GM19372 (cell line): ENCODE results near the gene PRND.
"Not testable (repeated sequence)": the region's sequence is repeated elsewhere in the genome, so short reads cannot be mapped to it uniquely, and the experiment has no call there.

Source experiments
- ATAC-seq: cut with Tn5 transposase; IDR thresholded peaks from one replicate; pipeline ENCODE4 v1.9.1; 2021; ENCODE audit warnings: mild to moderate bottlenecking, low read depth, moderate library complexity; ENCODE audit not compliant: unreplicated experiment

Gene PRND, protein sequence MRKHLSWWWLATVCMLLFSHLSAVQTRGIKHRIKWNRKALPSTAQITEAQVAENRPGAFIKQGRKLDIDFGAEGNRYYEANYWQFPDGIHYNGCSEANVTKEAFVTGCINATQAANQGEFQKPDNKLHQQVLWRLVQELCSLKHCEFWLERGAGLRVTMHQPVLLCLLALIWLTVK

DNA sequence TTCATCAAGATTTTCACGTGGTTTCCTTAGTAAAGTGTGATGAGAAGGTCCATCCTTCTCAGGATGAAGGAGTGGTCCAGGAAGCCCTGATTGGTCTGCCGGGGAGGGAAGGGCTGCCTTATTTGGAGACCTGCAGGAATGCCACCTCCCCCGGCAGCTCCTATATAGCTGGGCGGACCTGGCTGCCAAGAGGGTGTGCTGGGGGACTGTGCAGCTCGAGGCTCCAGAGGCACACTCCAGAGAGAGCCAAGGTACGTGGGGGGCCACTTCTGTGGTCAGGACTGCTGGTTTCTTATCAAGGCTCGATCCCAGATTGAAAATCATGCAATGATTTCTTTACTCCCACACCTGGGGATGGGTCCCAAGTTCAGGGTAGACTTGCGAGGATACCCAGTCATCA is at the start of gene PRND:
PRND (plus strand) TSS at position 191 of the 400 bp plus-strand sequence. CDS start 2,643 bp downstream, outside the sequence.
- ATAC-seq: no peak

DNA sequence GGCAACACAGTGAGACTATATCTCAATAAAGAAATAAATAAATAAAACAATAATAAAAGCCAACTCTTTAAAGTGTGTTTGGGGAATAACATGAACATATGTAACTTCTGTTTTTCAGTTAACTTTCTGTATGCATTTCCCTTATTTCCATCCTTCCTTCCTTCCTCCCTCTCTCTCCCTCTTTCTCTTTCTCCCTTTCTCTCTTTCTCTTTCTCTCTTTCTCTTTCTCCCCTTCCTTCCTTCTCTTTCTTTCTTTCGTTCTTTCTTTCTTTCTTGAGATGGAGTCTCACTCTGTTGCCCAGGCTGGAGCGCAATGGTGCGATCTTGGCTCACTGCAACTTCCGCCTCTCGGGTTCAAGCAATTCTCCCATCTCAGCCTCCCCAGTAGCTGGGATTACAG is 48.8 kb upstream of the PRND start:
- no peak for ATAC-seq

DNA sequence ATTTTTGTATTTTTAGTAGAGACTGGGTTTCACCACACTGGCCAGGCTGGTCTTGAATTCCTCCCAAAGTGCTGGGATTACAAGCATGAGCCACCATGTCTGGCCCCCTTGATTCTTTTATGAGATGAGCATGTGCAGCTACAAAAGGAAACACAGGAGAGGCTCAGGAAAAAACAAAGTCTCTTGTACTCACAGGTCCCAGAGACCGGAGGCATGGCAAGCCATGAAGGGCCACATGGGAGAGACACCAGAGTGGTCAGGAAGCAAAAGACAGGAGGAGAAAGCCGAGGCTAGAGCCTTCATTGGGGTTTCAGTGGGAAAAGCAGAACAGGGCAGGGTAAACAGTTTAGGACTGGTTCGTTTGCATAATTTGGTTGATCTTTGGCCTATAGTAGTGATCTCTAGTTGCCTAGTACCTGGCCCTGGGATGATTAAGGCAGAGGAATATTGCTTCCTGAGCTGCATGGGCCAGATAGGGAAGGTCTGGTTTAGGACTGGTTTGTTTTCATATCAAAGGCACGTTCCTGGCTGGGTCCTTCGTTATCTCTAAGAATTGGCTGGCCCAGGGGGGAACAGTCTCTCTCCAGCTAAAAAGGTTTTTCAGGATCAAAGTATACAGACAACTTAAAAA is 48.2 kb upstream of the PRND start:
- no peak for ATAC-seq

DNA sequence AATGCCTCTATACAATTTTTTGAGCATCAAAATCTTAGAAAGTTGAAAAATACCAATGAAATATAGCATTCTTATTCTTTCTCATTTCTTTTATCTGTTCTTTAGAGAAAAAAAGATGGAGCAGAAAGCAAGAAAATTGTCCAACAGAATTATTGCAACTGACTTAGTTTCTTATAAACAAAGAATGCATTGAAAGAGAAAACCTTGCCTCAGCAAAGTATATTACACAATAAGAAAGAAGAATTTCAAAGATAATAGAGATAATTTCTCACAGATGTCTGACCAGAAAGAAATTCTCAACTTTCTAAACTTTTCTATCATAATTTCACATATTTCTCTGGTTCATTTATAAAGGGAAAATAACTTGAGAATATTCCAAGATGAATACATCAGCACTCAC is 47.0 kb upstream of the PRND start:
- ATAC-seq: no peak

DNA sequence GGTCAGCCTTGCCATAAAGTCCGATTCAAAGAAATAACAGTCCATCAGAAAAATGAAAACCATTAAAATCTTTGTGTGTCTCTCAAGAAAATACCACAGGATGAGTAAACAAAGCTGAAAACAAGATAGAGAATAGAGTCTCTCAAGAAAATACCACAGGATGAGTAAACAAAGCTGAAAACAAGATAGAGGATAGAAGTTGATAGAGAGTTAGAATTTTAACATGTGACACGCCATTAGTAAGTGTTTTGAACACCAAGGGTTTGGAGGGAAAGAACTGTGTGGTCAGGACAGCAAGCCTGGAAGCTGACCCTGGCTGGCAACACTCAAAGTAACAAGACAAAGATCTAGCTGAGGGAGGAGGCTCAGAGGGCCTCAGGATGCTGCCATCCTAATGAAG is 43.9 kb upstream of the PRND start:
- no peak for ATAC-seq

DNA sequence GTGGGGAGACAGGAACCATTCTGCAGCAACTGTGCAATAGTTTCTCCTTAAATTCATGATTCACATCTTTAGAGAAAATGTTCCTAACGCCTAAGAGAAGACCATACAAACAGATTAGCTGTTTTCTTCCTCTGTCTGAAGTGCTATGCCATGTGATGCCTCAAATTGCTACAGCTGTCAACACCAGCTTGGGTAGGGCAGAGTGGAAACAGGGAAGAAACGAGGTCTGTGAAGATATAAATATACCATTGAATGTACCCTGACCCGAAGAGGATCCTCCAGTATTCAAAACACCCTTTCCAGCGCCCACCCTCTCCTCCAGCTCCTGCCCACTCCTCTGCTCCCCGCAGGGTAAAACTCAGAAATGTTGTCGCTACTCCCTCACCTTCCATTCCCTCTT is 40.3 kb upstream of the PRND start:
- no peak for ATAC-seq

DNA sequence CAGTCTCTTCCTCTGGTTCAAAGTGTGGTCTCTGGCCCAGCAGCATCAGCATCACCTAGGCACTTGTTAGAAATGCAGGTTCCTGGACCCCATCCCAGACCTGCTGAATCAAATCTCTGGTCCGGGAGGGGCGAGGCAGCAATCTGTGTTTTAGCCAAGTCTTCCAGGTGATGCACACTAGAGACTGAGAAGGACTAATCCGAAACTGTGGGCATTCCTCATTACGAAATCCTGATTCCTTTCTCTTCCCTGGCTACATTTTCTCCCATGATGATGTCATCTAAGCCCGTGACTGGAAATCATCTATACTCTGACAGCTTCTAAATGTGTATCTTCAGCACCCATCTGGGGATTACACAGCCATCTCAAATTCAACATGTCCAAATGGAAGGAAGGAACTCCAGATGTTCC is 39.7 kb upstream of the PRND start:
- no peak for ATAC-seq

DNA sequence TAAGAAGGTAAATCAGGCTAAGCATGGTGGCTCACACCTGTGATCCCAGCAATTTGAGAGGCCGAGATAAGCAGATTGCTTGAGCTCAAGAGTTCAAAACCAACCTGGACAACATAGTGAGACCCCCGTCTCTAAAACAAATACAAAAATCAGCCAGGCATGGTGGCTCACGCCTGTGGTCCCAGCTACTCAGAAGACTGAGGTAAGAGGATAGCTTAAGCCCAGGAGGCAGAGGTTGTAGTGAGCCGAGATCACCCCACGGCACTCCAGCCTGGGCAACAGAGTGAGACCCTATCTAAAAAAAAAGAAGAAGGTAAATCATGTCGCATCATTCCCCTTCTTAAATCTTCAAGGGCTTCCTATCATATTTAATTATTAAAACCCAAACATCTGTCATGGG is 39.0 kb upstream of the PRND start:
- no peak for ATAC-seq

DNA sequence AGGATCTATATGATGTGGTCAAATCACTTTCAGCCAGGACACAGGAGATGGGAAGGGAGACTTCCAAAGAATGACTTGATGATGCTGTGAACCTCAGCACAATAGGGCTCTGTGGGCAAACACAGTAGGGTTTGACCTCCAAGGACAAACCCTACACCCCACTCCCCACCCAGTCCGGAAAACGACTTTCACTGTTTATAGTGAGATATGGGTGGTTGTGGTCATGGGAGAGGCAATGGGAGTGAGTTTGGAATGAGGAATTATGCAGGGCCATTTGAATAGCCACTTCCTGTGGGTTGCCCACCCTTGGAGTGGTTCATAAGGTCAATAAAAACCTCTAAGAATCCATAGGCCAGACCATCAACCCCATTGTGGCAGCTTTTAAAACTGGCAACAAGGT is 38.4 kb upstream of the PRND start:
- no peak for ATAC-seq

DNA sequence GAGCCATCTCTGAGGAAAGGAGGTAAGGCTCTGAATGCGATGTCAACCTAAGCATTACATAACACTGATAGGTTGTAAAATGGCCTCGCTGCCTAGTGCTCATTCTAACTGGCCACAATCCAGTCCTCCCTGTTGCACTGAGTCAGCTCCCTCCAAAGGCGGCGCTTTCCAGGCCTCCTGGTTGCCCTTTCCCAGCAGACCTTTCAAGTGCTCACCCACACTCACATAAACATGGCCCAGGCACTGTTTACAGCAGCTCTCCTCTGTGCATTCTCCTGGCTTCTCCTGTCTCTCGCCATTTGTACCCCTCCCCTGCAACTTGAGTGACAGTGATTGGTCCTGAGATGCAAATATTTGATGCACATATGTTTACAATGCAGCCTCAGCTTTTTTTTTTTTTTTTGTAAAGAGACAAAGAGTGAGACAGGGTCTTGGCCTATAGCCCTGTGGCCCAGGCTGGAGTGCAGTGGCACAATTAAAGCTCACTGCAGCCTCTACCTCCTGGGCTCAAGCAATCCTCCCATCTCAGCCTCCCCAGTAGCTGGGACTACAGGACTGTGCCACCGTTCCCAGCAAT is 36.8 kb upstream of the PRND start:
- ATAC-seq: no peak

DNA sequence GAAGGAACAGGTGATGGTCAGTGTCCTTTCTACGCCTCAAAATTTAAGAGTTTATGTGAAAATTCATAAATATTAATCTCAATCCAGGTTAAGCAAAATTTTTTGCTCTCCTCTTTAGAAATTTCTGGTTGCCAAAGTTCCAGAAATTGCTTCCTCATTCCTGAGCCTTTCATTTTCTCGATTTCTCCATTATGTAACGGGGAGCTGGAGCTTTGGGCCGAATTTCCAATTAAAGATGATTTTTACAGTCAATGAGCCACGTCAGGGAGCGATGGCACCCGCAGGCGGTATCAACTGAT is 35.8 kb upstream of the PRND start:
- ATAC-seq: no peak

DNA sequence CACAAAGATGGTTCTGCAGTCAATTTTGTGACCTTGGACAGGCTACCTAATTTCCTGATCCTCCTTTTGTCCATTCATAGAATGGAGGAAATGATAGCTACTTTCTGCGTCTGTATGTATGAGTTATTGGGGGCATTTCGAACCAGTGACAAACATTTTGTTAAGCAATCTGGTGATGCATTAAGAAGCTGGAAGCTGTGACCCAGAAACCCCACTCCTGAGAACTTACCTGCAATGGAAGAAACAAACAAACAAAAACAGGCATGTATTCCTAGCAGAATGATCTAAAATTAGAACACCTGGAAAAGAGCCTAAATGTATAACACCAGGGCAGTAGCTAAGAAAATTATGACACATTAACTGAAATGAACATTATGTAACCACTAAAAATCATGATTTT is 33.4 kb upstream of the PRND start:
- ATAC-seq: no peak

DNA sequence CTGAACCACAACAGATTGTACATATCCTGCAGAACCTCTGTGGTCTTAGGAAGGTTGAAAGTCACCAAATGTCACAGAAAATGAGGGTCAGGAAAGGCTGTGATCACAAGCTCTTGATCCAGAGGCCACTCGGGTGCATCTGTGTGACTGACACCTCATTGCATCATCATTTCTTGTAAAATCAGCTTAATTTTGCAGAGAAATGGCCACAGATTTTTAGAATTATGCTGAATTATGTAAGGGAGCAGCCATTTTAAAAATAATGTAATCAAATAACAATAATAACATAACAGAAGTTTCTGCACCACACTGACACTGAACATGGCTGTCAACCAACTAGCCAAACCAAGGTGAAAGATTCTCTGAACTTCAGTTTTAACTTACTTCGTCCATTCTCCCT is 32.5 kb upstream of the PRND start:
- ATAC-seq: no peak

DNA sequence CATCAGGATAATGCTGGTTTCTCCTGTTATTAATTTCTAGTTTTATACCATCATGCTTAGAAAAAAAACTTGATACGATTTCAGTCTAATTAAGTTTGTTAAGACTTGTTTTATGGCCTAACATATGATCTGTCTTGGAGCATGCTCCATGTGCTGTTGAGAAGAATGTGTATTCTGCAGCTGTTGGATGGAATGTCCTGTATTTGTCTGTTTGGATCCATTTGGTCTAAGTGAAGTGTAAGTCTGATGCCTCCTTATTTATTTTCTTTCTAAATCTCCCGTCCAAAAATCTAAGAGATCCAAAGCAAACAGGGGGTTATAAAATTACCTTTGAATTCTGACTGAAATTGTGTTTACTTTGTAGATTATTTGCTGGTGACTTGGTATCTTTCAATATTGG is 30.0 kb upstream of the PRND start:
- no peak for ATAC-seq

DNA sequence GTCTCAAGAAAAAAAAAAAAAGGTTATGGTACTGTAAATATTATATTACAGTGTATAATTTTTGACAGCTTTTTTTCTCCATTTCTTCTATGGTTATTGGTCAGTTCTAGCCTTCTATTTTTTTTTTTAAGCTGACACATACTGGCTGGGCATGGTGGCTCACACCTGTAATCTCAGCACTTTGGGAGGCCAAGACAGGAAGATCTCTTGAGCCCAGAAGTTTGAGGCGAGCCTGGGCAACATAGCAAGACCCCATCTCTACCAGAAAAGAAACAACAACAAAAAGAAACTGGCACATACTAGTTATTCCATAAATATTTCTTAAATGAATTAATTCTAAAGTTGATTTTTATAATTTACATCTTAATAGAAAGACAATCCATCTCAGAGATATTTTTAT is 27.6 kb upstream of the PRND start:
- no peak for ATAC-seq

DNA sequence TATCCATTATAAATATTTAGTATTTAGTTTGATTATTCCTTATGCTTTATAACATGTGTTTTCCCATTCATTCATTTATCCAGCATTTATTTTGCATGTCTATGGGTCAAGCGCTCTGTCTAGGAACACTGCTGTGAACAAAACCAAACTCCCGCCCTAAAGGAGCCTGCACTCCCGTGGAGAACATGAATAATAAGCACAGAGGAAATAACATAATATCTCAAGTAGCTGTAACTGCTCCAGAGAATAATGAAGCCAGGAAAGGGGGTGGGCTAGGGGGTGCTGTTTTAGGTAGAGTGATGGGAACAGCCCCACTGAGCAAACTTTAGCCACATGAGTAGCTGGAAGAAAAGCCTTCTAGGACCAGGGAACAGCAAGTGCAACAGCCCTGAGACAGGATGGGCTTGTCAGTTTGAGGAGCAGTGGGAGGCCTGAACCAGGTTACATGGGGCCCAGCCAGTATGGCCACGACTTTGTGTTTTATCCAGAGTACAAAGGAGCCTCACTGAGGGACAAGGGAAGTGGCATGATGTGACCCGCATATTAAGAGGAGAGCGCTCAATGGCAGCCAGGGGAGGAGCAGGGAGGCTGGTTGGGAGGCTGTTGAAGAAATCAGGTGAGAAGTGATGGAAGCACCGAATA is 24.4 kb upstream of the PRND start:
- ATAC-seq: no peak

DNA sequence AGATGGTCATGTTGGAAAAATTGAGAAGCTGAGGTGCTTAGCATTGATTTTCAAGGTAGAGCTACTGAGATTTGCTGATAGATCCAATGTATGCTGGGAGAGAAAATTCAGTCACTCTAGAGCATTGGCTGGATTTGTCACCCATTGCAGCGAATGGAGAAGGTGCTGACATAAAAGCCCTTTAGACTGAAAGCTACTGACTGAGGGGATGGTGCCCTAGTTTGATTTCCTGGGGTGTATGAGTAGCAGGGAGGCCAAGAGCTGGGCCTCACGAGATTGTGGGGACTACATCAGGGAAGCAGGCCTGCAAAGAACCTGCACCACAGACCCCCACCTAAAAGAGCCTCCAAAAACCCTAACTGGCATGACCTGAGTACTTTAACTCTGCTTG is 23.9 kb upstream of the PRND start:
- no peak for ATAC-seq

DNA sequence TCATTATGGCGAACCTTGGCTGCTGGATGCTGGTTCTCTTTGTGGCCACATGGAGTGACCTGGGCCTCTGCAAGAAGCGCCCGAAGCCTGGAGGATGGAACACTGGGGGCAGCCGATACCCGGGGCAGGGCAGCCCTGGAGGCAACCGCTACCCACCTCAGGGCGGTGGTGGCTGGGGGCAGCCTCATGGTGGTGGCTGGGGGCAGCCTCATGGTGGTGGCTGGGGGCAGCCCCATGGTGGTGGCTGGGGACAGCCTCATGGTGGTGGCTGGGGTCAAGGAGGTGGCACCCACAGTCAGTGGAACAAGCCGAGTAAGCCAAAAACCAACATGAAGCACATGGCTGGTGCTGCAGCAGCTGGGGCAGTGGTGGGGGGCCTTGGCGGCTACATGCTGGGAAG is 22.5 kb upstream of the PRND start:
- no peak for ATAC-seq

DNA sequence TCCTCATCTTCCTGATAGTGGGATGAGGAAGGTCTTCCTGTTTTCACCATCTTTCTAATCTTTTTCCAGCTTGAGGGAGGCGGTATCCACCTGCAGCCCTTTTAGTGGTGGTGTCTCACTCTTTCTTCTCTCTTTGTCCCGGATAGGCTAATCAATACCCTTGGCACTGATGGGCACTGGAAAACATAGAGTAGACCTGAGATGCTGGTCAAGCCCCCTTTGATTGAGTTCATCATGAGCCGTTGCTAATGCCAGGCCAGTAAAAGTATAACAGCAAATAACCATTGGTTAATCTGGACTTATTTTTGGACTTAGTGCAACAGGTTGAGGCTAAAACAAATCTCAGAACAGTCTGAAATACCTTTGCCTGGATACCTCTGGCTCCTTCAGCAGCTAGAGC is 21.8 kb upstream of the PRND start:
- ATAC-seq: no peak

DNA sequence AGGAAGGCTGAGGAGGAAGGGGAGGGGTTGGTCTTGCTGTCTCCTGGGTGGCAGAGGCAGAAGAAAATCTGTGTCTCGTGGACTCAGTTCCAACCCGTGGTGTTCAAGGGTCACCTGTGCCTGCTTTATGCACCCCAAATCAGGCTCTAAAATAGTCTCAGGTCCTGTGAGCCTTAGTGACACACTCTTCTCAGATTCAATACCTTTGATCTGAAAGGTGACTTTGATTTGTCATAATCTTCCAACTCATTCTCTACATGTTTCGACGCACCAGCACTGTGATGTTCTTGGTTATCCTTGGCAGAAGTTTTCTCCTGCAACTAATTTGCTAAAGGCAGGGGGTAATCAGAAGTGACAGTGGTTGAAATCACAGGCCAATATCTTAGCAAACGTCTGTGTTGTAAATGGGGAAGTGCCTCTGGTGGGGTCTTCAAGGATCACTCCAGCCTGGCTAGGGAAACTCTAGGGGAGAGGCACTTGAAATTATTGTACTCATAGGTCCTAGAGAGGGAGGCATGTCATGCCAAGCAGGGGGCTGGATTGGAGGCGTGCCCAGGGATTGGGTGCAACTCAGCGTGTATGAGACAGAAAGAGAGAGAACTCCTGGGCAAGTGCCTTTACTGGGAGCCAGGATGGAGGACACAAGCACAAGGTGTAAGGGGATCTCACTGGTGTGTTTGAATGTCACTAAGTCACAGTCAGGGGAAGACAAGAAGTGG is 19.0 kb upstream of the PRND start:
- no peak for ATAC-seq

DNA sequence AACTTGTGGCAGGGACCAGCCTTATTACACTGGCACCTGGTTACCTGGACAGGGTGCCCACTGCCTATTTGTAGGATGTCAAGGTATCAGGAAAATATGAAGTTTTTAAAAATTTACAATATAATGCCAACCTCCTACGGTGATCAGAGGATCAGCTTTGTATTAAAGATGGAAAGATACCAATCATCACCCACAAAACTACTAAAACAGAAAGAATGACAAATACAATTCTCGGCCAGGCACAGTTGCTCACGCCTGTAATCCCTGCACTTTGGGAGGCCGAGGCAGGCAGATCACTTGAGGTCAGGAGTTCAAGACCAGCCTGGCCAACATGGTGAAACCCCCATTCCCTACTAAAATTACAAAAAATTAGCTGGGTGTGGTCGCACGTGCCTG is 18.4 kb upstream of the PRND start:
- no peak for ATAC-seq

DNA sequence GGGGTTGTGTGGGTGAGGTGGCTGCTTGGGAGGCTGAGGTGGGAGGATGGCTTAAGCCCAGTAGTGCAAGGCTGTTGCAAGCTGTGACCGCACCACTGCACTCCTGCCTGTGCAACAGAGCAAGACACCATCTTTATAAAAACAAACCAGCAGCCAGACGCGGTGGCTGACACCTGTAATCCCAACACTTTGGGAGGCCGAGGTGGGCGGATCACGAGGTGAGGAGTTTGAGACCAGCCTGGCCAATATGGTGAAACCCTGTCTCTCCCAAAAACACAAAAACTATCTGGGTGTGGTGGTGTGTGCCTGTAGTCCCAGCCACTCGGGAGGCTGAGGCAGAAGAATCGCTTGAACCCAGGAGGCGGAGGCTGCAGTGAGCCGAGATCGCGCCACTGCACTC is 14.8 kb upstream of the PRND start:
- not testable (repeated sequence) for ATAC-seq
